AG04450 (cell line): Measurements from ENCODE around the gene TUB. TPM values are rescaled to one million over a fixed set of nuclear protein-coding genes. Genes with fewer than 3 reads are reported as not detected.
A peak's percentile ranks its signal among the peaks of the same experiment; 100 is the strongest.

Source experiments
- CTCF ChIA-PET: fragments of 300-600, 350-600 bp; formaldehyde crosslinking; extraction: SDS; loops from one replicate; lab custom pipeline; 2022; ENCODE audit warnings: antibody characterized with exemption, inconsistent platforms; lab: Charles Lee
- POLR2A ChIA-PET: fragments of 350-600 bp; formaldehyde crosslinking; extraction: SDS; loops from one replicate; lab custom pipeline; 2021; ENCODE audit warnings: antibody characterized with exemption, inconsistent platforms; lab: Yijun Ruan, JAX
- DNase-seq: peaks from one replicate; pipeline ENCODE4 v3.0.0-alpha.2; 2011; ENCODE audit warnings: low read depth, low spot score
- H3K27ac ChIP-seq: one replicate; pipeline ENCODE4 v1.5.1; 2012; ENCODE audit warnings: low read depth, low read length, control low read depth
- H3K27me3 ChIP-seq: one replicate; pipeline ENCODE4 v1.6.0; 2012; ENCODE audit warnings: low read length; ENCODE audit not compliant: control insufficient read depth, insufficient read depth
- H3K4me3 ChIP-seq: 2 replicates; pipeline ENCODE4 v1.5.1; 2011; ENCODE audit warnings: mild to moderate bottlenecking, low read depth, low read length, control low read depth
- H3K9me3 ChIP-seq: 2 replicates; pipeline ENCODE4 v1.5.1; 2012; ENCODE audit warnings: low read length; ENCODE audit not compliant: control insufficient read depth, insufficient read depth
- polyA plus RNA-seq: library from polyadenylated mRNA; depleted of rRNA; stranded (reverse); fragments of >200 nt; gene quantifications from 2 replicates; pipeline ENCODE4 v1.2.3, GENCODE V29; 2011
- TF ChIP-seq, protein P1 (sequence below): IDR thresholded peaks from 2 replicates; pipeline ENCODE4 v1.5.1; 2011; ENCODE audit warnings: low read depth, low read length, control low read depth, inconsistent platforms

Gene TUB
- polyA plus RNA-seq, 1 experiment = 13.9 TPM

- Histone ChIP-seq H3K9me3 (no peaks in the 10 kb centered on the region), H3K4me3 (no peak overlapping the region), H3K27ac (no peak overlapping the region), H3K27me3 (no peaks in the 10 kb centered on the region)
- no peak for DNase-seq
- POLR2A ChIA-PET = no interaction called here
- TF ChIP-seq, protein P1, sequence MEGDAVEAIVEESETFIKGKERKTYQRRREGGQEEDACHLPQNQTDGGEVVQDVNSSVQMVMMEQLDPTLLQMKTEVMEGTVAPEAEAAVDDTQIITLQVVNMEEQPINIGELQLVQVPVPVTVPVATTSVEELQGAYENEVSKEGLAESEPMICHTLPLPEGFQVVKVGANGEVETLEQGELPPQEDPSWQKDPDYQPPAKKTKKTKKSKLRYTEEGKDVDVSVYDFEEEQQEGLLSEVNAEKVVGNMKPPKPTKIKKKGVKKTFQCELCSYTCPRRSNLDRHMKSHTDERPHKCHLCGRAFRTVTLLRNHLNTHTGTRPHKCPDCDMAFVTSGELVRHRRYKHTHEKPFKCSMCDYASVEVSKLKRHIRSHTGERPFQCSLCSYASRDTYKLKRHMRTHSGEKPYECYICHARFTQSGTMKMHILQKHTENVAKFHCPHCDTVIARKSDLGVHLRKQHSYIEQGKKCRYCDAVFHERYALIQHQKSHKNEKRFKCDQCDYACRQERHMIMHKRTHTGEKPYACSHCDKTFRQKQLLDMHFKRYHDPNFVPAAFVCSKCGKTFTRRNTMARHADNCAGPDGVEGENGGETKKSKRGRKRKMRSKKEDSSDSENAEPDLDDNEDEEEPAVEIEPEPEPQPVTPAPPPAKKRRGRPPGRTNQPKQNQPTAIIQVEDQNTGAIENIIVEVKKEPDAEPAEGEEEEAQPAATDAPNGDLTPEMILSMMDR = no peak
- CTCF ChIA-PET = interaction anchor here (0.9 to 21.0 kb wide), 25 partner anchors 8 to 199 kb away, joined by 3 to 992 read pairs (median 9); partner anchors contain the start of gene TUB
Observed at GRCh38 chr11:8091721-8092120, 10.7 kb downstream of the TUB start.

DNA sequence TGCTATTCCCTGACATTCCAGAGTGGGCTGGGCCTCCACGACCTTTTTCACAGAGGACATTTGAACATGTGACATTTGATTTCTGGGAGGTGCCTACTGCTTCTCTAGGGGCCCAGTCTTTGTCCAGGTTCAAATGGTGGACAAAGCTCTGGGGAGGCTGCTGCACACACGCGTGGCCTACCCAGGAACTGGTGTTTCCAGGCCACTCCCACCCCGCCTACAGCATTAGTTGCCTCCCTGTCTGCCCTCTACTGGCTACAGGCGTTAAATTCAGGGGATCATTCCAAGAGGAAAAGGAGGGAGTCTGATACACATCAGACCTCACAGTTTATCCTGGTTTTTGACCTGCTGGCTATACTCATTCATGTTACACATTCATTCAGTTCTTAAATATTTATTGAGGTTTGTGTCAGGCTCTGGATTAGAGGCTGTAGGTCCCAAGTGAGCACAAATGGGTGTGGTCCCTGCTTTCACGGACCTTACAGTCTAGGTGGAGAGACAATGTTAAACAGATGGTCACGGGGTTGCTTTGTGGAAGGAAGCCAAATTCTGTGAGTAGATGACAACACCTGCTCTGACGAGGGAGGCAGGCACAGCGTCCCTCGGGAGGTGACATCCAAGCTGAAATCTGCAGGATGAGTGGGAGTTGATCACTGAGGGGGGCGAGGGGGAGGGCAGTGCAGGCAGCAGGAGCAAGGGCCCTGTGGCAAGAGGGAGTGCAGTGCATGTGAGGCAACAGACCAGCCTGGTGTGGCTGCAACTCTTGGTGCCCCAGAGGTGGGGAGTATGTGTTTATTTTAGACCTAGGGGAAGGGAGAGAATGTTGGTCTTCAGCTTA lies 11.8 kb downstream of the TUB start:
- ChIA-PET CTCF (interaction anchor here (0.6 to 21.0 kb wide), 14 partner anchors 11 to 318 kb away, joined by 3 to 992 read pairs (median 8); partner anchors contain the start of genes EIF3F and TUB), POLR2A (interaction anchor here (1.0 kb wide), 1 partner anchor 86 kb away, joined by 4 read pairs; no protein-coding TSS in a partner anchor)
- Histone ChIP-seq H3K9me3 (no peaks in the 10 kb centered on the region), H3K4me3 (no peak overlapping the region), H3K27ac (no peak overlapping the region), H3K27me3 (no peaks in the 10 kb centered on the region)
- DNase-seq = no peak
- TF ChIP-seq, protein P1 = peak; percentile 84

GRCh38 chr11:8093931-8094575 lies 13.0 kb downstream of the TUB start:
- CTCF ChIA-PET = interaction anchor here (0.5 to 21.0 kb wide), 6 partner anchors 10 to 490 kb away, joined by 3 to 992 read pairs (median 36); partner anchors contain the start of gene EIF3F
- no peak for DNase-seq
- TF ChIP-seq, protein P1 = no peak

GRCh38 chr11:8094656-8095055 lies 13.6 kb downstream of the TUB start:
- no peak overlapping the region for H3K4me3 ChIP-seq
- ChIA-PET CTCF (interaction anchor here (0.9 to 21.0 kb wide), 4 partner anchors 10 to 87 kb away, joined by 3 to 992 read pairs (median 225); no protein-coding TSS in a partner anchor), POLR2A (no interaction called here)
- no peaks in the 10 kb centered on the region for H3K9me3 ChIP-seq
- H3K27me3 ChIP-seq = no peaks in the 10 kb centered on the region
- TF ChIP-seq, protein P1 = no peak
- H3K27ac ChIP-seq = no peak overlapping the region
- no peak for DNase-seq

More at GRCh38 chr11:8093931-8094575, 13.0 kb downstream of the TUB start:
- H3K9me3 ChIP-seq = no peaks in the 10 kb centered on the region
- no peak overlapping the region for H3K4me3 ChIP-seq
- POLR2A ChIA-PET = no interaction called here
- H3K27me3 ChIP-seq = no peaks in the 10 kb centered on the region
- no peak overlapping the region for H3K27ac ChIP-seq
